Astrocyte (in vitro differentiated cells and primary cell): ENCODE measurements around the gene BRD8. TPM values are rescaled to one million over a fixed set of nuclear protein-coding genes. Genes with fewer than 3 reads are reported as not detected.

Source experiments
- DNase-seq: peaks from one replicate; pipeline ENCODE4 v3.0.0-alpha.2; 2010; ENCODE audit warnings: low read depth
- FAIRE-seq: peaks from 2 replicates; lab custom pipeline; 2011; peaks lifted over from hg19 to GRCh38; lab: Jason Lieb, UNC
- H2AFZ ChIP-seq: 2 replicates; pipeline ENCODE4 v1.6.0; 2012; ENCODE audit warnings: low read depth, low read length, inconsistent platforms
- H3K27ac ChIP-seq: 2 replicates; pipeline ENCODE4 v1.5.1; 2011; ENCODE audit warnings: low read depth, low read length, inconsistent platforms
- H3K27me3 ChIP-seq: 2 replicates; pipeline ENCODE4 v1.6.0; 2011; ENCODE audit warnings: low read length, inconsistent platforms; ENCODE audit not compliant: insufficient read depth
- H3K36me3 ChIP-seq: 2 replicates; pipeline ENCODE4 v1.5.1; 2011; ENCODE audit warnings: low read length, inconsistent platforms; ENCODE audit not compliant: insufficient read depth
- H3K4me1 ChIP-seq: 2 replicates; pipeline ENCODE4 v1.5.1; 2011; ENCODE audit warnings: low read length, inconsistent platforms; ENCODE audit not compliant: insufficient read depth
- H3K4me2 ChIP-seq: 2 replicates; pipeline ENCODE4 v1.6.0; 2012; ENCODE audit warnings: low read length, inconsistent platforms
- H3K4me3 ChIP-seq: 2 replicates; pipeline ENCODE4 v1.5.1; 2011; ENCODE audit warnings: low read depth, mild to moderate bottlenecking, low read length, inconsistent platforms; ENCODE audit not compliant: insufficient read depth
- H3K79me2 ChIP-seq: 2 replicates; pipeline ENCODE4 v1.6.0; 2012; ENCODE audit warnings: mild to moderate bottlenecking, low read length, inconsistent platforms; ENCODE audit not compliant: insufficient read depth
- H3K9ac ChIP-seq: 2 replicates; pipeline ENCODE4 v1.6.0; 2012; ENCODE audit warnings: mild to moderate bottlenecking, low read length, inconsistent platforms
- H3K9me3 ChIP-seq: 2 replicates; pipeline ENCODE4 v1.5.1; 2012; ENCODE audit warnings: low read depth, mild to moderate bottlenecking, low read length, inconsistent platforms; ENCODE audit not compliant: insufficient read depth
- H4K20me1 ChIP-seq: 2 replicates; pipeline ENCODE4 v1.6.0; 2012; ENCODE audit warnings: low read length, inconsistent platforms; ENCODE audit not compliant: insufficient read depth
- H3K27ac Mint-ChIP-seq: one replicate; pipeline ENCODE4 v1.8.0; 2021; ENCODE audit warnings: mild to moderate bottlenecking, mixed read lengths; ENCODE audit not compliant: unreplicated experiment
- H3K27me3 Mint-ChIP-seq: one replicate; pipeline ENCODE4 v1.8.0; 2021; ENCODE audit warnings: low read depth, mixed read lengths; ENCODE audit not compliant: unreplicated experiment
- H3K36me3 Mint-ChIP-seq: one replicate; pipeline ENCODE4 v1.8.0; 2021; ENCODE audit warnings: low read depth, mixed read lengths; ENCODE audit not compliant: unreplicated experiment
- H3K4me1 Mint-ChIP-seq: one replicate; pipeline ENCODE4 v1.8.0; 2021; ENCODE audit warnings: low read depth, mixed read lengths; ENCODE audit not compliant: unreplicated experiment
- H3K4me3 Mint-ChIP-seq: one replicate; pipeline ENCODE4 v1.8.0; 2021; ENCODE audit warnings: mild to moderate bottlenecking, moderate library complexity, mixed read lengths; ENCODE audit not compliant: unreplicated experiment
- H3K9me3 Mint-ChIP-seq: one replicate; pipeline ENCODE4 v1.8.0; 2021; ENCODE audit warnings: mild to moderate bottlenecking, mixed read lengths; ENCODE audit not compliant: unreplicated experiment
- EZH2 ChIP-seq: IDR thresholded peaks from 2 replicates; pipeline ENCODE4 v1.6.1; 2012; ENCODE audit warnings: mild to moderate bottlenecking, low read length, inconsistent platforms; ENCODE audit not compliant: insufficient read depth
- total RNA-seq: library from RNA; stranded (reverse); gene quantifications from 2 replicates; pipeline ENCODE4 v1.2.1, GENCODE V29; 2021
- TF ChIP-seq, protein P1 (sequence below): IDR thresholded peaks from 2 replicates; pipeline ENCODE4 v1.5.1; 2011; ENCODE audit warnings: low read depth, mild to moderate bottlenecking, inconsistent platforms, low read length, moderate library complexity; ENCODE audit not compliant: insufficient read depth

BRD8 gene
- total RNA-seq, 1 donor from 2014 or later = 33.1 TPM

GRCh38 chr5:138091685-138092084 lies 86.7 kb downstream of the BRD8 start:
- no peaks in the 10 kb centered on the region for H3K79me2 ChIP-seq
- no peaks in the 10 kb centered on the region for H3K36me3 ChIP-seq
- H3K9ac ChIP-seq = no peak overlapping the region
- no peak overlapping the region for H2AFZ ChIP-seq
- Mint-ChIP-seq H3K4me1 (peaks cover 4% of the 10 kb centered on the region), H3K27me3 (peaks cover 58% of the 10 kb centered on the region), H3K9me3 (peaks cover 2% of the 10 kb centered on the region), H3K4me3 (no peak overlapping the region), H3K27ac (no peak overlapping the region), H3K36me3 (no peaks in the 10 kb centered on the region)
- no peaks in the 10 kb centered on the region for H3K9me3 ChIP-seq
- no peak overlapping the region for H3K4me3 ChIP-seq
- no peak for DNase-seq
- no peak overlapping the region for H3K4me2 ChIP-seq
- FAIRE-seq = no peak
- no peaks in the 10 kb centered on the region for H3K4me1 ChIP-seq
- no peaks in the 10 kb centered on the region for H4K20me1 ChIP-seq
- no peak overlapping the region for H3K27ac ChIP-seq
- TF ChIP-seq EZH2 = no peak
- TF ChIP-seq, protein P1, sequence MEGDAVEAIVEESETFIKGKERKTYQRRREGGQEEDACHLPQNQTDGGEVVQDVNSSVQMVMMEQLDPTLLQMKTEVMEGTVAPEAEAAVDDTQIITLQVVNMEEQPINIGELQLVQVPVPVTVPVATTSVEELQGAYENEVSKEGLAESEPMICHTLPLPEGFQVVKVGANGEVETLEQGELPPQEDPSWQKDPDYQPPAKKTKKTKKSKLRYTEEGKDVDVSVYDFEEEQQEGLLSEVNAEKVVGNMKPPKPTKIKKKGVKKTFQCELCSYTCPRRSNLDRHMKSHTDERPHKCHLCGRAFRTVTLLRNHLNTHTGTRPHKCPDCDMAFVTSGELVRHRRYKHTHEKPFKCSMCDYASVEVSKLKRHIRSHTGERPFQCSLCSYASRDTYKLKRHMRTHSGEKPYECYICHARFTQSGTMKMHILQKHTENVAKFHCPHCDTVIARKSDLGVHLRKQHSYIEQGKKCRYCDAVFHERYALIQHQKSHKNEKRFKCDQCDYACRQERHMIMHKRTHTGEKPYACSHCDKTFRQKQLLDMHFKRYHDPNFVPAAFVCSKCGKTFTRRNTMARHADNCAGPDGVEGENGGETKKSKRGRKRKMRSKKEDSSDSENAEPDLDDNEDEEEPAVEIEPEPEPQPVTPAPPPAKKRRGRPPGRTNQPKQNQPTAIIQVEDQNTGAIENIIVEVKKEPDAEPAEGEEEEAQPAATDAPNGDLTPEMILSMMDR = no peak
- peaks cover 21% of the 10 kb centered on the region for H3K27me3 ChIP-seq

Other genes starting within 250 kb of the BRD8 start
- gene FAM13B, start 145.6 kb downstream of the BRD8 start, total RNA-seq = 25.3 and 32.0 TPM in 2 replicates
- gene WNT8A, start 94.6 kb downstream of the BRD8 start, total RNA-seq = not detected in 2 replicates
- 2.9 and 3.2 TPM in 2 replicates for gene NME5, start 39.2 kb downstream of the BRD8 start, total RNA-seq
- 2.7 and 4.7 TPM in 2 replicates for gene KIF20A, start 482 bp upstream of the BRD8 start, total RNA-seq
- gene CDC23, start 34.7 kb upstream of the BRD8 start, total RNA-seq = 27.6 and 34.2 TPM in 2 replicates
- 0.16 TPM in 1 of 2 replicates, not detected in the other for gene GFRA3, start 96.0 kb upstream of the BRD8 start, total RNA-seq
- 1.6 and 1.7 TPM in 2 replicates for gene CDC25C, start 153.2 kb upstream of the BRD8 start, total RNA-seq
- 43.8 and 46.6 TPM in 2 replicates for gene FAM53C, start 159.6 kb upstream of the BRD8 start, total RNA-seq
- gene KDM3B, start 174.1 kb upstream of the BRD8 start, total RNA-seq = 46.6 and 48.6 TPM in 2 replicates